Endodermal cell (in vitro differentiated cells): ENCODE results near the gene ZNF17. TPM values are rescaled to one million over a fixed set of nuclear protein-coding genes. Genes with fewer than 3 reads are reported as not detected.

ENCODE experiments used
- DNase-seq: peaks from one replicate; pipeline ENCODE4 v3.0.0-alpha.2; 2017
- H3K27ac ChIP-seq: 2 replicates; pipeline ENCODE4 v1.5.1; 2013; ENCODE audit warnings: mild to moderate bottlenecking, low read depth, low read length, moderate library complexity
- H3K27me3 ChIP-seq: 2 replicates; pipeline ENCODE4 v1.6.1; 2013; ENCODE audit warnings: mild to moderate bottlenecking, low read length, moderate library complexity; ENCODE audit not compliant: insufficient read depth, control insufficient read depth, poor library complexity, severe bottlenecking
- H3K36me3 ChIP-seq: 2 replicates; pipeline ENCODE4 v1.7.0; 2013; ENCODE audit warnings: mild to moderate bottlenecking, low read length, moderate library complexity; ENCODE audit not compliant: control insufficient read depth, insufficient read depth
- H3K4me1 ChIP-seq: one replicate; pipeline ENCODE4 v1.7.0; 2013; ENCODE audit warnings: low read length; ENCODE audit not compliant: control insufficient read depth, insufficient read depth
- H3K4me3 ChIP-seq: 2 replicates; pipeline ENCODE4 v1.5.1; 2013; ENCODE audit warnings: mild to moderate bottlenecking, low read length, moderate library complexity
- H3K9ac ChIP-seq: 2 replicates; pipeline ENCODE4 v1.6.1; 2013; ENCODE audit warnings: mild to moderate bottlenecking, low read length, moderate library complexity; ENCODE audit not compliant: poor library complexity, severe bottlenecking; ENCODE audit errors: extremely low read depth
- H3K9me3 ChIP-seq: 2 replicates; pipeline ENCODE4 v1.6.1; 2013; ENCODE audit warnings: mild to moderate bottlenecking, low read length, moderate library complexity; ENCODE audit not compliant: control insufficient read depth
- H3K27ac Mint-ChIP-seq: 2 replicates; pipeline ENCODE4 v1.8.0; 2020; ENCODE audit warnings: mixed read lengths
- H3K27me3 Mint-ChIP-seq: 2 replicates; pipeline ENCODE4 v1.8.0; 2021; ENCODE audit warnings: mild to moderate bottlenecking, mixed read lengths; ENCODE audit not compliant: insufficient read depth
- H3K36me3 Mint-ChIP-seq: 2 replicates; pipeline ENCODE4 v1.8.0; 2020; ENCODE audit warnings: low read depth, mixed read lengths
- H3K4me1 Mint-ChIP-seq: 2 replicates; pipeline ENCODE4 v1.8.0; 2020; ENCODE audit warnings: mixed read lengths
- H3K4me3 Mint-ChIP-seq: 2 replicates; pipeline ENCODE4 v1.8.0; 2020; ENCODE audit warnings: mild to moderate bottlenecking, moderate library complexity, mixed read lengths
- H3K9me3 Mint-ChIP-seq: 2 replicates; pipeline ENCODE4 v1.8.0; 2020; ENCODE audit warnings: mild to moderate bottlenecking, mixed read lengths
- WGBS, 2 experiments: methylation state at CpG; one replicate each; pipeline versions ENCODE4 v1.1.5 to v1.1.7; 2013; ENCODE audit warnings: missing lambda C conversion rate in 2 of 2, mixed read lengths in 1 of 2; ENCODE audit not compliant: insufficient coverage in 1 of 2, insufficient read length in 1 of 2; 5-methylcytosine and 5-hydroxymethylcytosine counted together
- total RNA-seq, 2 donors: library from RNA; stranded (reverse); fragmentation: NEBNext Ultra II Directional in 1 of 2; extraction: Animal tissue kit (Norgen Biotek cat#: 25700) in 1 of 2; gene quantifications; 2 replicates in 1 of 2; 3 replicates in 1 of 2; pipeline ENCODE4 v1.2.1, GENCODE V29; 2021
- TF ChIP-seq, protein P1 (sequence below): fragments of 200-600 bp; sonication (generic); conservative IDR thresholded peaks from 2 replicates; pipeline ENCODE4 v1.5.0; 2021; ENCODE audit warnings: antibody characterized with exemption, mild to moderate bottlenecking

ZNF17 gene
- total RNA-seq, 2 donors from 2014 or later = 7.6 to 9.2 TPM

DNA sequence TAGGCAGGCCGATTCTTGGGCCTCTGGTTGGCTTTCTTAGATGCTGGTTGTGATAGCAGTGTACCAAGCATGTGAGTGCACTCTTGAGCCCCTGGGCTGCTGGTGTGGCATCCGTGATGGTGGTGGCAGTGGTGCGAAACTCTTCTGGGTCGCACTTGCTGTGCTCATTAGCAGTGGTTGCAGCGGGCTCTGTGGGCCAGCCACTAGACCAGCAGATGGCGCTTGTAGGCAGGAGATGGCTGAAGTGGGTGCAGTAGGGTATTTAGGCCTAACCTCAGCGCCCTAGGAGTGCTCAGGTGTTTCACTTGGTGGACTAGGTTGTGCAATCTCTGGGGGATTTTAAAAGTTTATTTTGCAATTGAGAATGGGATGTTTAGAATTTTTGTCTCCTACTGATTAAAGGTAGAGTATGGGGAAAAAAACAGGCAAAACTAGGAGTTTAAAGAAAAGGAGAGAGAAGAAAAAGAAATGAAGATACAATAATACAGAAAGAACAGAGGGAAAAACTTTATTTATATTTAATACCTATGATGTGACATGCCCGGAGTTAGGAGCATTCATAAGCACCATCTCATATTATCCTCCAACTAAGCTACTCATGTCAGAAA, 4.3 kb upstream of the ZNF17 start:
- WGBS, 2 experiments = 14 to 15% methylated on average over 7 of the region's 8 CpGs
- TF ChIP-seq, protein P1, sequence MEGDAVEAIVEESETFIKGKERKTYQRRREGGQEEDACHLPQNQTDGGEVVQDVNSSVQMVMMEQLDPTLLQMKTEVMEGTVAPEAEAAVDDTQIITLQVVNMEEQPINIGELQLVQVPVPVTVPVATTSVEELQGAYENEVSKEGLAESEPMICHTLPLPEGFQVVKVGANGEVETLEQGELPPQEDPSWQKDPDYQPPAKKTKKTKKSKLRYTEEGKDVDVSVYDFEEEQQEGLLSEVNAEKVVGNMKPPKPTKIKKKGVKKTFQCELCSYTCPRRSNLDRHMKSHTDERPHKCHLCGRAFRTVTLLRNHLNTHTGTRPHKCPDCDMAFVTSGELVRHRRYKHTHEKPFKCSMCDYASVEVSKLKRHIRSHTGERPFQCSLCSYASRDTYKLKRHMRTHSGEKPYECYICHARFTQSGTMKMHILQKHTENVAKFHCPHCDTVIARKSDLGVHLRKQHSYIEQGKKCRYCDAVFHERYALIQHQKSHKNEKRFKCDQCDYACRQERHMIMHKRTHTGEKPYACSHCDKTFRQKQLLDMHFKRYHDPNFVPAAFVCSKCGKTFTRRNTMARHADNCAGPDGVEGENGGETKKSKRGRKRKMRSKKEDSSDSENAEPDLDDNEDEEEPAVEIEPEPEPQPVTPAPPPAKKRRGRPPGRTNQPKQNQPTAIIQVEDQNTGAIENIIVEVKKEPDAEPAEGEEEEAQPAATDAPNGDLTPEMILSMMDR = peak; percentile 93
- H3K27ac ChIP-seq = no peak overlapping the region
- Mint-ChIP-seq H3K27me3 (peaks cover 3% of the 10 kb centered on the region), H3K4me3 (no peak overlapping the region), H3K9me3 (peaks cover 21% of the 10 kb centered on the region), H3K36me3 (no peaks in the 10 kb centered on the region), H3K27ac (no peak overlapping the region), H3K4me1 (peaks cover 9% of the 10 kb centered on the region)
- no peaks in the 10 kb centered on the region for H3K4me1 ChIP-seq
- peak; percentile 95 for DNase-seq
- peaks cover 11% of the 10 kb centered on the region for H3K9me3 ChIP-seq
- no peak overlapping the region for H3K9ac ChIP-seq
- H3K27me3 ChIP-seq = peaks cover 12% of the 10 kb centered on the region
- no peaks in the 10 kb centered on the region for H3K36me3 ChIP-seq
- no peak overlapping the region for H3K4me3 ChIP-seq

DNA sequence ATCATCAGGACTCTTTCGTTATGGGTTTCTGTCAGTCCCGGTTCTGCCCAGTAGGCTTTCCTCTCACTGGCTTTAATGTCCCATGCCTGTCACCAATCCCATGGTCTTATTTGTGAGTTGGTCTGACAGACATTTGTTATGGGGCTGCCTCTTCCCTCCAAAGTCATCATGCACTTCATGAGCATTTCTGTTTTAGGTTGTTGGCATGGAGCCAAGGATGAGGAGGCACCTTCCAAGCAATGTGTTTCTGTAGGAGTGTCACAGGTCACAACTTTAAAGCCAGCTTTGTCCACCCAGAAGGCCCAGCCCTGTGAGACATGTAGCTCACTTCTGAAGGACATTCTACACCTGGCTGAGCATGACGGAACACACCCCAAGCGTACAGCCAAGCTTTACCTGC, 8.5 kb downstream of the ZNF17 start:
- H3K27ac Mint-ChIP-seq = no peak overlapping the region
- H3K36me3 Mint-ChIP-seq = peaks cover 68% of the 10 kb centered on the region
- Histone ChIP-seq H3K27me3 (no peaks in the 10 kb centered on the region), H3K9me3 (no peaks in the 10 kb centered on the region), H3K4me3 (no peak overlapping the region), H3K9ac (no peak overlapping the region), H3K27ac (no peak overlapping the region), H3K4me1 (no peaks in the 10 kb centered on the region), H3K36me3 (peaks cover 34% of the 10 kb centered on the region)
- no peaks in the 10 kb centered on the region for H3K27me3 Mint-ChIP-seq
- no peaks in the 10 kb centered on the region for H3K4me1 Mint-ChIP-seq
- no peak for DNase-seq
- no peak overlapping the region for H3K4me3 Mint-ChIP-seq
- H3K9me3 Mint-ChIP-seq = peaks cover 26% of the 10 kb centered on the region
- TF ChIP-seq, protein P1 = no peak
- 96 to 100% methylated on average over 3 to 4 of the region's 4 CpGs for WGBS, 2 experiments

DNA sequence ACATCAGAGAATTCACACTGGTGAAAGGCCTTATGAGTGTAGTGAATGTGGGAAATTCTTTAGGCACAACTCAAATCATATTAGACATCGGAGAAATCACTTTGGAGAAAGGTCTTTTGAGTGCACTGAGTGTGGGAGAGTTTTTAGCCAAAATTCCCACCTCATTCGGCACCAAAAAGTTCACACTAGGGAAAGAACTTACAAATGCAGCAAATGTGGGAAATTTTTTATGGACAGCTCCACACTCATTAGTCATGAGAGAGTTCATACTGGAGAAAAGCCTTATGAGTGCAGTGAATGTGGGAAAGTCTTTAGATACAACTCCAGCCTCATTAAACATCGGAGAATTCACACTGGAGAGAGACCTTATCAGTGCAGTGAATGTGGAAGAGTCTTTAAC, 10.1 kb downstream of the ZNF17 start:
- Histone ChIP-seq H3K27ac (no peak overlapping the region), H3K9me3 (no peaks in the 10 kb centered on the region), H3K36me3 (peaks cover 33% of the 10 kb centered on the region), H3K4me1 (no peaks in the 10 kb centered on the region), H3K4me3 (no peak overlapping the region), H3K27me3 (no peaks in the 10 kb centered on the region), H3K9ac (no peak overlapping the region)
- peaks cover 26% of the 10 kb centered on the region for H3K9me3 Mint-ChIP-seq
- H3K27ac Mint-ChIP-seq = no peak overlapping the region
- H3K4me1 Mint-ChIP-seq = no peaks in the 10 kb centered on the region
- H3K4me3 Mint-ChIP-seq = no peak overlapping the region
- DNase-seq = no peak
- peaks cover 56% of the 10 kb centered on the region for H3K36me3 Mint-ChIP-seq
- 91% methylated on average over 2 of the region's 3 CpGs; no CpG with 5 or more reads in 1 of the 2 experiments for WGBS, 2 experiments
- TF ChIP-seq, protein P1 = no peak
- no peaks in the 10 kb centered on the region for H3K27me3 Mint-ChIP-seq
